GM19452 (cell line): ENCODE measurements around the gene TMEM208.

Experiments used
- ATAC-seq: cut with Tn5 transposase; IDR thresholded peaks from one replicate; pipeline ENCODE4 v1.9.1; 2021; ENCODE audit not compliant: unreplicated experiment

The TMEM208 gene

GRCh38 chr16:67208154-67208896, 18.6 kb upstream of the TMEM208 start:
- ATAC-seq: no peak

- ATAC-seq: no peak
These were observed 17.4 kb upstream of the TMEM208 start for GRCh38 chr16:67209565-67209964.

- no peak for ATAC-seq
These were observed 16.6 kb upstream of the TMEM208 start for GRCh38 chr16:67210069-67210937.

- ATAC-seq: no peak
These were observed 15.3 kb upstream of the TMEM208 start for GRCh38 chr16:67211674-67212073.

- no peak for ATAC-seq
These were observed 14.2 kb upstream of the TMEM208 start for GRCh38 chr16:67212766-67213165.

GRCh38 chr16:67213197-67214019, 13.5 kb upstream of the TMEM208 start:
- ATAC-seq: no peak

GRCh38 chr16:67215706-67216105, 11.2 kb upstream of the TMEM208 start:
- ATAC-seq: no peak

- ATAC-seq: no peak
These were observed 10.1 kb upstream of the TMEM208 start for GRCh38 chr16:67216612-67217490.

- no peak for ATAC-seq
These were observed 2.9 kb upstream of the TMEM208 start for GRCh38 chr16:67223992-67224391.

- ATAC-seq: no peak
These were observed 581 bp upstream of the TMEM208 start for GRCh38 chr16:67226295-67226803.

- ATAC-seq: no peak
These were observed 614 bp downstream of the TMEM208 start for GRCh38 chr16:67227567-67227921.

GRCh38 chr16:67228034-67228785, 1.3 kb downstream of the TMEM208 start:
- ATAC-seq: no peak

- no peak for ATAC-seq
These were observed 2.0 kb downstream of the TMEM208 start for GRCh38 chr16:67228905-67229304.

GRCh38 chr16:67229906-67230808, 3.2 kb downstream of the TMEM208 start:
- no peak for ATAC-seq

GRCh38 chr16:67230809-67231660, 4.1 kb downstream of the TMEM208 start:
- no peak for ATAC-seq

- ATAC-seq: no peak
These were observed 6.7 kb downstream of the TMEM208 start for GRCh38 chr16:67233596-67233995.

- ATAC-seq: no peak
These were observed 7.3 kb downstream of the TMEM208 start for GRCh38 chr16:67234180-67234597.
